Tibial nerve (tissue), 4 donors: ENCODE results near the gene PHF10. TPM values are rescaled to one million over a fixed set of nuclear protein-coding genes. Genes with fewer than 3 reads are reported as not detected.

Experiments used
- DNase-seq, 2 donors: peaks; one replicate each; pipeline ENCODE4 v3.0.0-alpha.2; 2019; ENCODE audit warnings: low spot score in 2 of 2
- H3K27ac ChIP-seq, 4 donors: fragments of 200-600 bp; sonication (generic) in 3 of 4; one replicate each; pipeline ENCODE4 v1.5.1; 2017 to 2019; ENCODE audit warnings: mild to moderate bottlenecking in 1 of 4
- H3K27me3 ChIP-seq, 2 donors: fragments of 200-600 bp; sonication (generic) in 1 of 2; one replicate each; pipeline versions ENCODE4 v1.5.1 to v1.6.0; 2017 to 2019
- H3K36me3 ChIP-seq, 3 donors: fragments of 200-600 bp; sonication (generic); one replicate each; pipeline ENCODE4 v1.5.1; 2018 to 2019
- H3K4me1 ChIP-seq, 4 donors: fragments of 200-600 bp; sonication (generic) in 3 of 4; one replicate each; pipeline ENCODE4 v1.5.1; 2017 to 2019
- H3K4me3 ChIP-seq, 4 donors: fragments of 200-600 bp; sonication (generic) in 3 of 4; one replicate each; pipeline ENCODE4 v1.5.1; 2017 to 2019; ENCODE audit warnings: mild to moderate bottlenecking in 1 of 4, moderate library complexity in 1 of 4
- H3K9me3 ChIP-seq, 4 donors: fragments of 200-600 bp; sonication (generic) in 3 of 4; one replicate each; pipeline ENCODE4 v1.5.1; 2017 to 2019
- CTCF ChIP-seq, 5 experiments: fragments of 200-600 bp in 3 of 5; fragments of 450-650 bp in 2 of 5; sonication (generic) in 3 of 5; IDR thresholded peaks; one replicate each; pipeline ENCODE4 v1.5.1; 2016 to 2019; ENCODE audit warnings: antibody characterized with exemption in 5 of 5, mild to moderate bottlenecking in 3 of 5, moderate library complexity in 2 of 5
- EP300 ChIP-seq, 2 donors: sonication (generic); formaldehyde crosslinking; IDR thresholded peaks; one replicate each; pipeline ENCODE4 v1.6.1; 2017; ENCODE audit warnings: antibody characterized with exemption in 2 of 2, mild to moderate bottlenecking in 1 of 2
- POLR2A ChIP-seq, 2 donors: fragments of 450-650 bp; IDR thresholded peaks; one replicate each; pipeline ENCODE4 v1.6.1; 2017; ENCODE audit warnings: antibody characterized with exemption in 2 of 2, mild to moderate bottlenecking in 2 of 2, moderate library complexity in 2 of 2
- WGBS, 2 donors: methylation state at CpG; one replicate each; pipeline ENCODE4 v1.1.5; 2018; 5-methylcytosine and 5-hydroxymethylcytosine counted together
- total RNA-seq, 4 donors: library from RNA; depleted of rRNA; stranded (reverse); fragments of >200 nt; gene quantifications; one replicate each; pipeline ENCODE4 v1.1.0, GENCODE V29; 2016

The PHF10 gene
- total RNA-seq, 4 donors from 2014 or later, result 48.3 to 54.5 (median 51.4) TPM

- H3K9me3 ChIP-seq, result no peaks in the 10 kb centered on the region
- no peak for DNase-seq
- H3K36me3 ChIP-seq, result peaks cover 0 to 86% (median 6%) of the 10 kb centered on the region in 3 donors
Measured at GRCh38 chr6:169663468-169663867, 60.8 kb downstream of the PHF10 start.

GRCh38 chr6:169661391-169661756 lies 62.9 kb downstream of the PHF10 start:
- no peak overlapping the region for H3K4me3 ChIP-seq
- H3K9me3 ChIP-seq, result no peaks in the 10 kb centered on the region
- peaks cover 0 to 86% (median 2%) of the 10 kb centered on the region in 3 donors for H3K36me3 ChIP-seq
- no peaks in the 10 kb centered on the region for H3K27me3 ChIP-seq
- no peak for TF ChIP-seq EP300 (IDR thresholded peaks at IDR 0.05)
- TF ChIP-seq POLR2A (IDR thresholded peaks at IDR 0.05), result no peak
- no peak for TF ChIP-seq CTCF (IDR thresholded peaks at IDR 0.05)
- WGBS, 2 donors, result 96 to 98% methylated on average over 5 to 7 of the region's 7 CpGs
- no peak overlapping the region for H3K27ac ChIP-seq
- H3K4me1 ChIP-seq, result no peaks in the 10 kb centered on the region
- no peak for DNase-seq

More at GRCh38 chr6:169663468-169663867, 60.8 kb downstream of the PHF10 start:
- Histone ChIP-seq H3K4me1 (no peaks in the 10 kb centered on the region), H3K27me3 (no peaks in the 10 kb centered on the region), H3K27ac (no peak overlapping the region), H3K4me3 (no peak overlapping the region)
- WGBS, 2 donors, result 91 to 94% methylated on average over 8 of the region's 8 CpGs
- no peak for TF ChIP-seq EP300 (IDR thresholded peaks at IDR 0.05)
- no peak for TF ChIP-seq CTCF (IDR thresholded peaks at IDR 0.05)
- no peak for TF ChIP-seq POLR2A (IDR thresholded peaks at IDR 0.05)

- Histone ChIP-seq H3K27ac (no peak overlapping the region), H3K4me3 (no peak overlapping the region), H3K9me3 (no peaks in the 10 kb centered on the region), H3K27me3 (no peaks in the 10 kb centered on the region), H3K36me3 (peaks cover 0 to 86% (median 2%) of the 10 kb centered on the region in 3 donors), H3K4me1 (no peaks in the 10 kb centered on the region)
- 86 to 89% methylated on average over 23 to 26 of the region's 26 CpGs for WGBS, 2 donors
- DNase-seq, result no peak
- TF ChIP-seq EP300 (IDR thresholded peaks at IDR 0.05) (no peak), POLR2A (IDR thresholded peaks at IDR 0.05) (no peak), CTCF (IDR thresholded peaks at IDR 0.05) (no peak)
Measured at GRCh38 chr6:169660751-169661390, 63.4 kb downstream of the PHF10 start.

GRCh38 chr6:169659820-169660610 lies 64.3 kb downstream of the PHF10 start:
- DNase-seq, result no peak
- H3K27ac ChIP-seq, result no peak overlapping the region
- no peaks in the 10 kb centered on the region for H3K9me3 ChIP-seq
- H3K27me3 ChIP-seq, result no peaks in the 10 kb centered on the region
- H3K36me3 ChIP-seq, result peaks cover 0 to 84% (median 2%) of the 10 kb centered on the region in 3 donors
- H3K4me1 ChIP-seq, result peaks cover 0 to 4% (median 0%) of the 10 kb centered on the region in 4 donors
- no peak overlapping the region for H3K4me3 ChIP-seq
- 92% methylated on average over 26 of the region's 26 CpGs for WGBS, 2 donors
- TF ChIP-seq CTCF (IDR thresholded peaks at IDR 0.05) (no peak), POLR2A (IDR thresholded peaks at IDR 0.05) (no peak), EP300 (IDR thresholded peaks at IDR 0.05) (no peak)

DNA sequence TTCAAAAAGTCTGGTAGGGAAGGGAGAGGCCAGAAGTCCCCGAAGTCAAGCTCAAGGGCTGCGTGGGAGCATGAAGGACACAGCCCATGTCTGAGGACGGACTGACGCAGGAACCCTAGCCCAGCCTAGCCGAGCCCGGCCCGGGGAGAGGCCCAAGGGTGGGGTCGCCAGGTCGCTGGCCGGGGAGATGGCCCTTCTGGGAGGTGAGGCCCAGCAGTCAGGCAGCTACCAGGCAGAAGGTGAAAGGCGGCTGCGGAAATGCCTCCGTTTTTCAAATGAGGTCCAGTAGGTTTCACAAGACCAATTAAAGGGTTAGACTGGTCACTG lies 67.1 kb downstream of the PHF10 start:
- Histone ChIP-seq H3K9me3 (no peaks in the 10 kb centered on the region), H3K27ac (no peak overlapping the region), H3K4me1 (peaks cover 0 to 13% (median 0%) of the 10 kb centered on the region in 4 donors), H3K27me3 (no peaks in the 10 kb centered on the region), H3K4me3 (no peak overlapping the region), H3K36me3 (peaks cover 0 to 69% (median 2%) of the 10 kb centered on the region in 3 donors)
- DNase-seq, result no peak
- 84 to 91% methylated on average over 13 of the region's 13 CpGs for WGBS, 2 donors
- TF ChIP-seq POLR2A (IDR thresholded peaks at IDR 0.05), result no peak
- no peak for TF ChIP-seq CTCF (IDR thresholded peaks at IDR 0.05)
- no peak for TF ChIP-seq EP300 (IDR thresholded peaks at IDR 0.05)
